Ishikawa (cell line): ENCODE data around the gene FBXO39.

Experiments used
- CEBPB ChIP-seq: IDR thresholded peaks from 2 replicates; pipeline ENCODE4 v1.6.1; 2012
- CREB1 ChIP-seq: IDR thresholded peaks from 2 replicates; pipeline ENCODE4 v1.6.1; 2012; ENCODE audit warnings: low read depth
- EGR1 ChIP-seq: IDR thresholded peaks from 2 replicates; pipeline ENCODE4 v1.6.1; 2012
- EP300 ChIP-seq: IDR thresholded peaks from 2 replicates; pipeline ENCODE4 v1.6.1; 2012; ENCODE audit warnings: borderline replicate concordance
- FOXM1 ChIP-seq: IDR thresholded peaks from 2 replicates; pipeline ENCODE4 v1.6.1; 2012; ENCODE audit warnings: low read depth, borderline replicate concordance
- MAX ChIP-seq: IDR thresholded peaks from 2 replicates; pipeline ENCODE4 v1.6.1; 2012
- NFIC ChIP-seq: IDR thresholded peaks from 2 replicates; pipeline ENCODE4 v1.6.1; 2012
- RAD21 ChIP-seq: IDR thresholded peaks from 2 replicates; pipeline ENCODE4 v1.6.1; 2012; ENCODE audit warnings: low read depth
- REST ChIP-seq: IDR thresholded peaks from 2 replicates; pipeline ENCODE4 v1.6.1; 2012; ENCODE audit warnings: low read depth, mild to moderate bottlenecking
- TAF1 ChIP-seq: IDR thresholded peaks from 2 replicates; pipeline ENCODE4 v1.6.1; 2012; ENCODE audit warnings: low read depth, mild to moderate bottlenecking
- TCF12 ChIP-seq: IDR thresholded peaks from 2 replicates; pipeline ENCODE4 v1.6.1; 2012; ENCODE audit warnings: low read depth
- TEAD4 ChIP-seq: IDR thresholded peaks from 2 replicates; pipeline ENCODE4 v1.6.1; 2012
- USF1 ChIP-seq: IDR thresholded peaks from 2 replicates; pipeline ENCODE4 v1.6.1; 2012
- YY1 ChIP-seq: IDR thresholded peaks from 2 replicates; pipeline ENCODE4 v1.6.1; 2012; ENCODE audit warnings: low read depth
- ZBTB7A ChIP-seq: IDR thresholded peaks from 2 replicates; pipeline ENCODE4 v1.6.1; 2012; ENCODE audit warnings: low read depth

FBXO39 gene

GRCh38 chr17:6780001-6780400, 4.0 kb downstream of the FBXO39 start:
- no peak for TF ChIP-seq REST
- TF ChIP-seq TCF12: no peak
- no peak for TF ChIP-seq YY1
- TF ChIP-seq CEBPB: no peak
- TF ChIP-seq RAD21: no peak

- TF ChIP-seq ZBTB7A (no peak), CEBPB (no peak), TAF1 (no peak), EP300 (no peak), EGR1 (no peak), FOXM1 (no peak), TEAD4 (no peak), MAX (no peak), USF1 (no peak), YY1 (no peak), TCF12 (no peak), RAD21 (no peak), REST (no peak), NFIC (no peak), CREB1 (no peak)
Observed at GRCh38 chr17:6780886-6781285, 4.9 kb downstream of the FBXO39 start.

GRCh38 chr17:6782244-6782643, 6.2 kb downstream of the FBXO39 start:
- TF ChIP-seq CEBPB (no peak), TCF12 (no peak), TAF1 (no peak), RAD21 (no peak), ZBTB7A (no peak), EGR1 (no peak), REST (no peak), CREB1 (no peak), FOXM1 (no peak), TEAD4 (no peak), EP300 (no peak), NFIC (no peak), USF1 (no peak)

GRCh38 chr17:6786618-6787017, 10.6 kb downstream of the FBXO39 start:
- TF ChIP-seq TEAD4: no peak
- no peak for TF ChIP-seq MAX
- TF ChIP-seq EGR1: no peak
- TF ChIP-seq USF1: no peak
- no peak for TF ChIP-seq NFIC
- no peak for TF ChIP-seq CREB1
- TF ChIP-seq YY1: no peak
- TF ChIP-seq REST: no peak
- no peak for TF ChIP-seq CEBPB
- TF ChIP-seq TCF12: no peak
- no peak for TF ChIP-seq ZBTB7A
- no peak for TF ChIP-seq FOXM1
